ENCODE data around the gene CAPZA1.
"Not testable (repeated sequence)": the region's sequence is repeated elsewhere in the genome, so short reads cannot be mapped to it uniquely, and the experiment has no call there.

The CAPZA1 gene

DNA sequence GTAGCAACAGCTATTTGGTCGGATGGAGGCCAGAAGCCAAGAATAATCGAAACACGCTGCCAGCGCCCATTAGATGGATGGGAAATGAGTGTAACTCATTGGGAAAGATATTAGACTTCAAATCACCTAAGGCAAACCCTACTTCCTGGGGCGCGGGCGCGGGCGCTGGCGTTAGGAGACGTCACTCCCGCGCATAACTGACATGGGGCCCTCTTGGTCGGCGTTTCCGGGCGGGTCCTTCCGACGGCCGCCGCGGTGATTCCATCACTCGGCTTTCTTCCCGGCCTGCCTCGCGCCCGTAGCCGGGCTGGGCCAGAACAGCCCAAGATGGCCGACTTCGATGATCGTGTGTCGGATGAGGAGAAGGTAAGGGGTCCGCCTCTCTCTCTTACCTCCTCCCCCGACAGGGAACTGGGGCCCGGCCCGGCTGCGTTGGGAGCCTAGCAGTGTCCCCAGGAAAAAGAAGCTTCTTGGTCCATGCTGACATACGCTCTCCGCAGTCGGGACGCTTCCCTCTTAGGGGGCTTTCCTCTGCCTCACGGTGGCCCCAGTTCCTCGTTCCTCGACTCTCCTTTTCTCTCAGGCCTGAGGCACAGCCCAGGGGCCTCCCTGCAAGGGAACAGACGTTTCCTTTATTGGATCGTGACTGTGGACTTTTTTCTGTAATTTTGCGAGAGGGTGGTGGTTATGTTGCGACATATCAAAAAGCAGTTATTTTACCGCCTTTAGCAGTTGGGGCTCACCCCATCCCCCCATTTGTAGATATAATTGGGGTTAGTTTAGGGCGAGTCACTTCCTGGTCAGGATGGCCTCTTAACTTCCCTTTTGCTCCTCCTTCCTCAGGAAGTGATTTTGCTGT, at the start of gene CAPZA1:
Gene CAPZA1 (plus strand): TSS at position 315 of the 859 bp plus-strand sequence. CDS start 13 bp downstream, at position 328.
- peak; percentile 91 for DNase-seq

DNA sequence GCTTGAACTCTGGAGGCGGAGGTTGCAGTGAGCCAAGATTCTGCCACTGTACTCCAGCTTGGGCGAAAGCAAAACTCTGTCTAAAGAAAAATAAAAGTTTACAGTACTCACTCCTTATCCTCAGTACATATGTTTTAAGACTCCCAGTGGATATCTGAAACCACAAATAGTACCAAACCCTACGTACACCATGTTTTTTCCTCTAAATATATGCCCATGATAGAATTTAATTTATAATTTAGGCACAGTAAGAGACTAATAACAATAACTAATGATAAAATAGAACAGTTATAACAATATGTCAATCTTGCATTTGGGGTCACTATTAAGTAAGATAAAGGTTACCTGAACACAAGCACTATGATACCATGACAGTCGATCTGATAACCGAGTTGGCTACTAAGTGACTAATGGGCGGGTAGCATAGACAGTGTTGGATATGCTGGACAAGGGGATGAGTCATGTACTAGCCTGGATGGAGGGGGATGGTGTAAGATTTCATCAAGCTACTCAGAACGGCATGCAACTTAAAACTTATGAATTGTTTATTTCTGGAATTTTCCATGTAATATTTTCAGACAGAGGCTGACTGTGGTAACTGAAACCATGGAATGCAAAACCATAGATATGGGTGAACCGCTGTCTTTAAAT, 44.4 kb upstream of the CAPZA1 start:
- no peak for DNase-seq

DNA sequence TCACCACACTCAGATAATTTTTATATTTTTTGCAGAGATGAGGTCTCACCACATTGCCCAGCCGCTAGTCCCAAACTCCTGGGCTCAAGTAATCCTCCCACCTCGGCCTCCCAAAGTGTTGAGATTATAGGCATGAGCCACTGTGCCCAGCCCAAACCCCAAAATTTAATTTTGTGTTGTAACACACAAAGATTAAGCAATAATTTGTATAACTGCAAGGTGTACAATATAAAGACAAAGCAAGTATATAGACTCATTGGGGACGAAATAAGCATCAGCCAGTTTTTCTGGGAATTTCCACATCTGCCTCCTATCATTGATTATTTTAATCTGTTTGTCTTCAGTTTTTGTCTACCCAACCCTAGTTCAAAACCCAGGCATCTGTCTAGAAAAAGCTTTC, 43.4 kb upstream of the CAPZA1 start:
- no peak for DNase-seq

DNA sequence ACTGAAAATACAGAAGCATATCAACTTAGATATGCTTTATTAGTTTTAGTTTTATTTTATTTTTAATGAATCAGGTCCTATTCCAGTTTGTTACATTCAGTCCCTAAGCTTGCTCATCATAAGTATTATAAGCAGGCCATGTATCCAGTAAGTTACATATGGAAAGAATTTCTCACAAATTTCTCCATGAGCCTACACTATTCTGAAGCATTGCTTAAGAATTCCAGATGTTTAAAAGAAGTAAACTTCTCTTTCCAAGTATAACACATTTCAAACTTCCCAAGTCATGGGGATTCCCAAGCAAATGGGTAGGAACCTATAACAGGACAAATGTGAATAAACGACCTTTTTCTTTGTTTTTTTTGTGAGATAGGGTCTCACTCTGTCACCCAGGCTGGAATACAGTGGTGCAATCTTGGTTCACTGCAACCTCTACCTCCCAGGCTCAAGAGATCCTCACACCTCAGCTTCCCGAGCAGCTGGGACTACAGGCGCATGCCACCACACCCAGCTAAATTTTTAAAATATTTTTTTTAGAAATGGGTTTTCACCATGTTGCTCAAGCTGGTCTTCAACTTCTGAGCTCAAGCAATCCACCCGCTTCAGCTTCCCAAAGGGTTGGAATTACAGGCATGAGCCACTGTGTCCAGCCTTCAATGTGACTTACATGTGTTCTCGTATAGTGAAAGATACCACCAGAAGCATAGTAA, 39.7 kb upstream of the CAPZA1 start:
- DNase-seq: no peak

DNA sequence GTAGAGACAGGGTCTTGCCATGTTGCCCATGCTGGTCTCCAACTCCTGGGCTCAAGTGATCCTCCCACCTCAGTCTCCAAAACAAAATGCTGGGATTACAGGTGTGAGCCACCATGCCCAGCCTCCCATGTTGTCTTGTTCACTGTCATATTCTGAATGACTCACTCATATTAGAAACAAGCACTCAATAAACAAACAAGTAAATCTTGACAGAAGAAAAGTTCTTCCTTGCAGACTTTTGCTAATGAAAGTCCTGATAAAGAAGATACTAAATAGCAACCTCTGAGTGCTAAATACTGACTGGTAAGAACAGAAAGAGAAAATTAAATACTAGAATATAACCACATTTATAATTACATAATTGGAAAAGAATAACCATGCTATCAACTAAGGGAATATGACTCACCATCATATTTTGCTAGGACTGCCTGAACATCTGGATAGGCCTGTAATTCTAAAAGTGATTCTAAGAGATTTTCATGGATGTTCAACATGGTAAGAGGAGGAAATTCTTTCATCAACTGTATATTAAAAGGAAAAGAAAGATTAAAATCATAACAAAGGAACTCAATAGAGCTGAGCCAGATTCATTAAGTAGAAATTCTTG, 37.9 kb upstream of the CAPZA1 start:
- no peak for DNase-seq

DNA sequence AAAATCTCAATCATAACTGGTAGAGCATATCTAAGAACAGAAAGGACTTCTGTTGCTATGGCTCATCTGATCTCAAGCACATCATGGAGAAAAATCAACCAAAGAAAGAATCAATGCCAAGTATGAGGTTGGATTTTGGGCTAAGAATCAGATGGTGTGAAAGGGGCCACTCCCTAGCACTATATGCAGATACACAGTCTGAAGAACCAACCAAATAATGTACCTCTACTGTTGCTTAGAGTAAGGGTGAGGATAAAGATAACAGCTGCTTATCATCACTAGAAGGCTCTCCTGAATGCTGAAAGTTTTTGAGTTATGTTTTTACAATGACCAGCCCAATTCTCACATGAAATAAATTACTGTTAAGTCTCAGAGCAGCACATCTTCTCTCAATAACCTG, 36.3 kb upstream of the CAPZA1 start:
- no peak for DNase-seq

DNA sequence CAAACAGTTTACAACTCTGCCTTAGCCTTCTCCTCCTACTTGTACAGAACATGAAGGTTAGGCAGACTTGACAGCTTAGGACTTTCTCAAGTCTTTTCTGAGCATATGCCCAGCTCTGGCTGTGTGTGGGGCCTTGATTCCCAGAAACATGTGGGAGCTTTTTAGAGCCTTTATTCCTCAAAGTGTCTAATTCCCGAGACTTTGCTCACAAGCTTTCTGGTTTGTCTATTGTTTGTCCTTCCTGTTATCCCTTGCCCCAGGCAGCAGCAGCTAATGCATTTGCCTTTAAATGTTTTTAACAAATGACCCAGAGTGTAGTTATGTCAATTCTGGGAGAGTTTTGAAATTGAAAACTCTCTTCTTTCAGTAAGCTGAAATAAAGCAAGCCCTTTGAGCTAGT, 29.9 kb upstream of the CAPZA1 start:
- DNase-seq: no peak

DNA sequence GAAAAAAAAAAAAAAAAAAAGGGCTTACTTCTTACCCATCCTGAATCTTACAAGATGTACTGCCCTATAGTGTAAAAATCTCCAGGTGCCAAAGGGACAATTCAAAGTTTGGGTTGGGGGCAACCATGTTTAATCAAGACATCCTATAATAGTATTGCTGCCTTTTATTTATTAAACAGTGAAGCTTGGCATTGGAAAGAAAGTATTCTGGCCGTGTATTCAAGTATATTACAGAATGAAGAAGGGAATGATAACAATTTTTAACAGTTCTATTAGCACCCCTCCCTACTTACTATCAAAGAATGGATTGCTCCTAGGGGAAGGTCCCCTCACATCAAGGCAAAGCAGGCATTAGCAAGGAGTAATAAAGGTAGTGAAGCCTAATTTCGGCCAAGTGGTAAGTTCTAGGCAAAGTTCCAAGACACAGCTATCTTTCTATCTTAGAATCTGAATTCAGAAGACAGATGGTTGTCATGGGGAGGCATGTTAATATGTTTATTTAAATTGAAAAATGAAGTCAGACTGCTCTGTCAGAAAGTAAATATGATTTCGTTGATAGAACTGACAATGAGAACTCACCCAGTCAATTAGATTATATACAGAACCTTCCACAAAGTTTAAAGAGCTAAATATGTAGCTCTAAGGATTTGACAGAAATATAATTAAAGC, 25.3 kb upstream of the CAPZA1 start:
- no peak for DNase-seq

DNA sequence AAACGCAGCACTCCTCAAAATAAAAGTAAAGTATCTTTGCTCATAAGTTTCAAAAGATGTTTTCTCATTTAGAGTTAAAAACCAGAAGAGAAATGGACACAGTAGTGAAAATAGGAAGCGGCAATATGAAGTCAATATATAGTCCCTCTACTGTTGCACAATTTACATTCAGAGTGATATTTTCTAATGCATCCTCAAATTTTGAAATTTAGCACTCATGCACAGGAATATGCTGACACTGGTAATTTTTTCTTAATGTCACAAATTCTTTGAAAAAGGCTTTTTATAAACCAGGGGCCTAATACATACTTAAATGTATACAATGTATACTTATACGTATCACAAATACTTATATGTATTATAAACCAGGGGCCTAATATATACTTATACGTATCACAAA, 20.2 kb upstream of the CAPZA1 start:
- no peak for DNase-seq

DNA sequence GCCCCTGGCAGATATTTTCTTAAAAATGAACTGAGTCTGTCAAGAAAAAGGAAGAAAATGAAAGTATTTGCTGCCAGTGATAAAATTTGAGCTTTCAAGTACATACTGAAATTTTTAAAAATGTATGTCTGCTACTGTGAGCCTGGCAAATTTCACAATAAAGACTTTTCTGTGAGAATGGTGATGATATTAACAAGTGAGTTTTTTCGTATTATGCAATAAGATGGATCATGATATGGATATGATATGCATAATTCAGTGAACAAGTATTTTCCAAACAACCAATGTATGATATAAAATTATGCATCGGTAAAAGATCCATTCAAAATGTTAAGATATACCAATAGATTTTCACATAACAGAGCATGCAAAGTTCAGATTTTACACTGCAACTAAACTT, 16.6 kb upstream of the CAPZA1 start:
- no peak for DNase-seq

DNA sequence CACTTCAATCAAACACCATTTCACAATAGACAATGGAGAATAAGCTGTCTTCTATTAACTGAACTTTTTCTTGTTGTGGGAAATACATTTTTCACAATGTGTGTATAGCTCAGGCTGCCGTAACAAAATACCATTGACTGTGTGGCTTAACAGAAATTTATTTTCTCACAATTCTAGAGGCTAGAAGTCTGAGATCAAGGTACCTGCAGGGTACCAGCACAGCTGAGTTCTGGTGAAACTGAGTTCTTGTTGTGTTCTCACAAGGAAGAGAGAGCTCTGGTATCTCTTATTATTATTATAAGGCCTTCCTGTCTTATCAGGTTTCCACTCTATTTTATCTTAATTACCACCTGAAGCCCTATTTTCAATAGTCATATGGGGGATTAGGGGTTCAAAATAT, 16.1 kb upstream of the CAPZA1 start:
- DNase-seq: no peak

DNA sequence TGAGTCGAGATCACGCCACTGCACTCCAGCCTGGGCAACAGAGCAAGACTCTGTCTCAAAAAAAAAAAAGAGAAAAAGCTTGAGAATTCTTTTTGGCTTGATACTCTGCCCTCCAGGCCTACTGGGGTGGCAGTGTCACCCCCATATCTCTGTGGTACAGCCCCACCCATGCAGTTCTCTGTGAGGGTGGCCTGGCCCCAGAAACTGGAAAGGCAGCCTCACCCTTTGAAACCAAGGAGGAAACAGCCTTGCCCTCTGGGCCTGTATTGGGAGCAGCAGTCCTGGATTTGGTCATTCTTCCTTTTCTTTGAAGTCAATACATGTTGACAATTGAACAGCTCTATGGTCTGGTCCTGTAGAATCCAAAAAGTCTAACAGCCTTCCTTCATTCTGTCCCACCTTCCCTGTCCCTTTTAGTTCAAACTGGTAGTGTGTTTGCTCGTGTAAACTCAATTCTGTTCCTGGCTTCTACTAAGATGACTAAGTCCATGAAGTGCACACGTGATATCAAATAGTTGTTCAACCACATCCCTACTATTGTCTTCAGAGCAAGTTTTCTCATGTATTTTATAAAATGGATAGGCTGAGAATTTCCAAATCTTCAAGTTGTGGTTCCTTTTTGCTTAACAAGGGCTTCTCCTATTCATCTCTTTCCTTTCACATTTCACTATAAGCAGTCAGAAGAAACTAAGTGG, 13.9 kb upstream of the CAPZA1 start:
- no peak for DNase-seq

DNA sequence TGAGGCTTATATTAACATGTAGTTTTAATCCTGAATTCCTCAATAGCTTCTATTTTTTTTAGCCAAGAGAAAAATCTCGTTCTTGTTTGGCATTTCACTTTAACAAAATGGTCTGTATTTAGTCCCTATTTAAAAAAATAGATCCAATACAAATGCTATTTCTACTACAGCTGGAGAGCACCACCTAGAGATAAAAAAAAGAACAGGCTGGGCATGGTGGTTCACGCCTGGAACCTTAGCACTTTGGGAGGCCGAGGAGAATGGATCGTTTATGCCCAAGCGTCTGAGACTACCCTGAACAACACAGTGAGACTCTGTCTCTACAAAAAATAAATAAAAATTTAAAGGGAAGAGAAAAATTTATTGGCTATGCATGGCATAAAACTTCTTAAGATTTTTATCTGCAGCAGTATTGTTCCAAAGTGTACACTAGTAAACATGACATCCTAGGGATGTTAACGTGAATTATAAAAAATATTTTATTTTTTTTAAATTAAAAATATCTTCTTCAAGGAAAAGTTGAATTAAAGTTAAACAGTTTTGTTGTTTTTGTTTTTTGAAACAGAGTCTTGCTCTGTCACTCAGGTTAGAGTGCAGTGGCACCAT, 5.1 kb upstream of the CAPZA1 start:
- DNase-seq: no peak

DNA sequence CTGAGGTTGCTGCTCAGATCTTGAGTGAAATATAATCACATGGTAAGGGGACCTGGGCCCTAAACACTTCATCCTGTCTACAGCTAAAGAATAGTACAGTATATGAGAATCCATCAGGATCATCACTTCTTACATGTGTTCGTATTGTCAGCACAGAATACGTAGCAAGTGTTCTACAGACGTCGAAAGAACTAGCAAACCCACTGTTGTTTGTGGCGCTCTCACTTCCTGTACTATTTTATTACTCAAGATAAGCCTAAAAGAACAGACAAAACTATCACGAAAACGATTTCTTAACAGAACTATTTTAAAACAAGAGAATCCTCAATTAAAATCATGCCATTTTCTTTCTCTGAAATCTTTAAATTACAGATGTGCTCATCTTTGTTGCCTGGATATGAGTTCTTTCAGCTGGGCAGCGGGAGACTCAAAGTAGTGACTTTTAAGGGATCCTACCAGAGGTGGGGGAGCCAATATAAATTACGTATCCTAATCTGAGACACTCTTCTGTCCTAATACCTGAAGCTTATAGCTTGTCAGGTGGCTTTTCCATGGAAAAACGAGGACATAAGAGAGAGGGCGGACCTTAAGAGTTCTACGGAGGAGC, 1.4 kb upstream of the CAPZA1 start:
- DNase-seq: no peak

DNA sequence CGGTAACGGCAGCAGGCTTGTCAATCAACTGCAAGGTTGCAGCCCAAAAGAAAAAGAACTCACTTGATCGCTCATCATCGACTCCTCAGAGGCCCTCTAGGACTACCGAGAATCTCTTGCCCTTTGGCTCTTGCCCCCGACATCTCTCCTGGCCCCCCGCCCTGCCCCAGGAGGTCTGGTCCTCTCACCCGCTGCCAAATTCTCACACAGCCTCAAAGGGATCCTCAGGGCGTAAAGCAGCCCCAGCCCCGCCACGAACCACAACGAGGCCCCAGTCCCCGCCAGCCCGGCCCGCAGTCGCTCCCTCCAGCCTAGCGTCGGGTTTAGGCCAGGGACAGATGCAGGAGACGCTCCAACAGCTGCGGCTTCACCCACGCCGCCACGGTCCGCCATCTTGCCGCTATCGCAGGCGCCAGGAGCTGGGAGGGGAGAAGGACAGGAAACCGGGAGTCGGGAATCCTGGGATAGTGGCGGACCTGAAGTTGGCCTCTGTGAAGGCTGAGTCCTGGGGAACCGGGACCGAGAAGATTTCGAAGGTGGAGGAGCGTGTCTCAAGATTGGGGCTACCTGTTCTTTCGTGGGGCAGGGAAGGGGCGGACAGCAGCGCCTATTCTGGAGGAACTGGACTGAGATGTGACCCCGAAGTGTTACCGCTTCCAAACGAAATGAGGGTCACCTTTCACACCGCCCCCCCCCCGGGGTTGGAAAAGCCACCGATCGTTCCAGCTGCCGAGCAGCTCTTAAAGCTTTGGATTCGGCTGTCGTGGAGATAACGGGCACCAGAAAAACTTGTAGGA, 713 bp upstream of the CAPZA1 start, which contains the start of gene ST7L:
Gene ST7L (minus strand): TSS at position 421 of the 797 bp plus-strand sequence. CDS start 28 bp downstream, at position 393.
- DNase-seq: peak; percentile 48

DNA sequence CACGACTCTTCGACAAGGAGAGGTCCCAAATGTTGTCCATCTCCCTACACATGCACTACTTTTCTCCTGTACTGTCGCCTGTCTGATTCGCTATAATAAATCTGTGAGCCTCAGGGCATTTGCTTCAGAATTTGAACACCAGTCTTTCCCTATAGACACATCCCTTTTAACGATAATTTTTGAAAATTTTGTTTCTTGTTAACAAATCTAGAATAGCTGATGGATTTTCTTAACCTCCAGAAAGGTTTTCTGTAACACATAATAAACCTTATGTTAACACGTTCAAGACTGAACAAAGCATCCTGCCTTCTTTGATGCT, 704 bp downstream of the CAPZA1 start:
- DNase-seq: no peak

DNA sequence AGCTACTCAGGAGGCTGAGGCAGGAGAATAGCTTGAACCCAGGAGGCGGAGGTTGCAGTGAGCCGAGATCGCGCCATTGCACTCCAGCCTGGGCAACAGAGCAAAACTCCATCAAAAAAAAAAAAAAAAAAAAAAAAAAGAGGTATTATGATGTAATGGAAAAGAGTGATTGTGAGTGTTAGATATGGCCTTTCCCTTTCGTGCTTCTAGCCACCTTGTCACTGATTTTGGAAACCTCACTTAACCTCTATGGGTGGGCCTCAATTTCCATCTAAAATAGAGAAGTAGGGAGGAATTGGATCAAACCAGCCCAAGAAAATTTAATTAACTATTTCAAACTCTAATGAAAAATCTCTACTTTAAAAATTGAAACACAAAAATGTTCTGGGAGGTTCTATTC, 4.9 kb downstream of the CAPZA1 start:
- DNase-seq: not testable (repeated sequence)

DNA sequence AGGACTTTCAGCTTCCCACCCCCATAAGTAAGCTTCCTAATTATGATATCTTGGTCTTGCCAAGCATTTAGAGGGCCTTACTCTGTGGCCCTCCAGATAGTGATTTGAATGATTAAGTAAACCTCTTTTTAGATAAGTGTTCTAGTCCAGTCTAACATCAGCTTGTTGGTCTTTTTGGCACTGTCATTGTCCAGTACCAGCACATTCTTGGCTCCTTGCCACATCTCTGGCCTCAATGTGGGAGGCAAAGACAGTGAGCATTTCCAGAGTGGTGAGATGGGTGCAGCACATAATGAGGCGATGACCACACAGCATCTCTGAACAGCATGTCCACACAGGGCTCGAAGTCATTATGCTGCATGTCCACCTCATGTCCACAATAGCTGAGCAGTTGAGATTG, 6.1 kb downstream of the CAPZA1 start:
- DNase-seq: no peak

DNA sequence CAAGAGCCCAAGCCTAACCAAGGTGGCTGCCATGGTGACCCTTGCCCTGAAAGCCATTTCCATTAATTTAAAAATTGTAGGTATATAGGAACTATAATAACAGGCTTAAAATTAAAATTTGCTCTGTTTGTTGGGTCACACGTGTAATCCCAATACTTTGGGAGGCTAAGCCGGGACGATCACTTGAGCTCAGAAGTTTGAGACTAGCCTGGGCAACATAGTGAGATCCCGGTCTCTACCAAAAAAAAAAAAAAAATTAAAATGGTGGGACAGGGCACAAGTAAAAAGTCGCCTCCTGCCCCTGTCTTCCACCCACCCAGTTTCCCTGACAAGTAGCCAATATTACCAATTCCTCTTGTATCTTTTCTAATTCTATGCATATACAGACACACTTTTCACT, 6.6 kb downstream of the CAPZA1 start:
- no peak for DNase-seq

DNA sequence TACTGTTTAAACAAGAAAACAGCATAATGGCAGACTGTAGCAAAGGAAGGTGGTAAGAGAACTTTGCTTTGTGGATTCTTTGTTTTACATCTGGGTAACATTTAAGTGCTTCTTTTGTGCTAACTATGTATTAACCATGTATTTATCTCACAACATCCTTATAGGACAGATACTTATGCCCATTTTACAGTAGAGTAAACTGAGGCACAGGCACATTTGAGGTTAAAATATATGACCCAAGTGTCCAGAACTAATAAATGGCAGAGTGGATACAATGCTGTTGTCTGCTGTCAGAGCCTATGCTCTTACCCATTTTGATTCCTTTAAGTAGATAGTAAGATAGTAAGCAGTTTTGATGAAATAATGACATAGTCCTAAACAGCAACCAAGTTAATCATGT, 7.3 kb downstream of the CAPZA1 start:
- DNase-seq: no peak

DNA sequence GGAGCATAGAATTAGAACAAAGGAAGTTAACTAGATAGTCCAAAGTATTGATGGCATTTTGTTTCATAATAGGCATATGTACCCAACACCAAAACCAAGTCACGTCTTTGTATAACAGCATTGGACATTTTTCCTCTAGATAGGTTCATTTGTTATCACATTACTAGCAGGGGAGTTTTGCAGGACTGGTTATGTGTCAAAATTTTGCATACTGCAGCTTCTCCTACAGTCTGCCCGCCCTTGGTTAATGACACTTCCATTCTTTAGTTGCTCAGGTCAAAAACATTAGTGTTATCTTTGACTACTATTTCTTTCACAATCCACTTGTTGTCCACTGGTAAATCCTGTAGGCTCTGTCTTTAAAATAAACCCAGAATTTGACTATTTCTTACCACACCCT, 8.9 kb downstream of the CAPZA1 start:
- no peak for DNase-seq

Measured in GDM1 (cell line).